CD14-positive monocyte (primary cell): ENCODE measurements around the gene PKP4. TPM values are rescaled to one million over a fixed set of nuclear protein-coding genes. Genes with fewer than 3 reads are reported as not detected.
A peak's percentile ranks its signal among the peaks of the same experiment; 100 is the strongest.

Experiments used
- DNase-seq, 3 donors: peaks; one replicate each; pipeline ENCODE4 v3.0.0-alpha.2; 2011 to 2022
- H2AFZ ChIP-seq: 2 replicates; pipeline ENCODE4 v1.6.0; 2012; ENCODE audit warnings: mild to moderate bottlenecking, low read depth, low read length, inconsistent platforms; ENCODE audit not compliant: insufficient read depth, poor library complexity, severe bottlenecking
- H3K27ac ChIP-seq, 2 donors: 1 replicate in 1 of 2; 2 replicates in 1 of 2; pipeline ENCODE4 v1.5.1; 2012 to 2013; ENCODE audit warnings: low read length in 2 of 2, control low read depth in 1 of 2, inconsistent platforms in 1 of 2, low read depth in 1 of 2, mild to moderate bottlenecking in 1 of 2
- H3K27me3 ChIP-seq, 2 donors: one replicate each; pipeline versions ENCODE4 v1.6.0 to v1.6.1; 2011 to 2013; ENCODE audit warnings: low read length in 2 of 2; ENCODE audit not compliant: control insufficient read depth in 2 of 2, insufficient read depth in 2 of 2
- H3K36me3 ChIP-seq, 2 donors: replicated peaks in 1 of 2; 1 replicate in 1 of 2; 2 replicates in 1 of 2; pipeline versions ENCODE4 v1.5.1 to v1.6.1; 2012 to 2013; ENCODE audit warnings: low read length in 2 of 2, control low read depth in 1 of 2, inconsistent platforms in 1 of 2, mild to moderate bottlenecking in 1 of 2; ENCODE audit not compliant: insufficient read depth in 2 of 2, control insufficient read depth in 1 of 2
- H3K4me1 ChIP-seq, 2 donors: 1 replicate in 1 of 2; 2 replicates in 1 of 2; pipeline versions ENCODE4 v1.5.1 to v1.6.1; 2012 to 2013; ENCODE audit warnings: low read length in 2 of 2, control low read depth in 1 of 2, inconsistent platforms in 1 of 2, mild to moderate bottlenecking in 1 of 2, moderate library complexity in 1 of 2; ENCODE audit not compliant: insufficient read depth in 2 of 2, control insufficient read depth in 1 of 2
- H3K4me2 ChIP-seq: replicated peaks from 2 replicates; pipeline ENCODE3; 2012; ENCODE audit warnings: low read length, moderate library complexity, mild to moderate bottlenecking; ENCODE audit not compliant: poor library complexity, severe bottlenecking; ENCODE audit errors: extremely low read depth
- H3K4me3 ChIP-seq, 3 experiments: fragments of 200-600 bp in 1 of 3; sonication (generic) in 1 of 3; replicated peaks in 1 of 3; 1 replicate in 2 of 3; 2 replicates in 1 of 3; pipeline ENCODE4 v1.5.1; 2011 to 2013; ENCODE audit warnings: low read length in 3 of 3, mild to moderate bottlenecking in 3 of 3, control low read depth in 2 of 3, low read depth in 2 of 3, inconsistent platforms in 1 of 3, moderate library complexity in 1 of 3
- H3K79me2 ChIP-seq: 2 replicates; pipeline ENCODE4 v1.6.0; 2012; ENCODE audit warnings: mild to moderate bottlenecking, control low read depth, inconsistent platforms, low read length, moderate library complexity; ENCODE audit not compliant: insufficient read depth
- H3K9ac ChIP-seq: 2 replicates; pipeline ENCODE4 v1.6.0; 2017; ENCODE audit warnings: low read length, mild to moderate bottlenecking; ENCODE audit not compliant: insufficient read depth, poor library complexity, severe bottlenecking
- H3K9me3 ChIP-seq, 2 donors: replicated peaks in 1 of 2; 1 replicate in 1 of 2; 2 replicates in 1 of 2; pipeline versions ENCODE4 v1.5.1 to v1.6.1; 2012 to 2013; ENCODE audit warnings: low read length in 2 of 2, control low read depth in 1 of 2; ENCODE audit not compliant: control insufficient read depth in 1 of 2, insufficient read depth in 1 of 2
- H4K20me1 ChIP-seq: 2 replicates; pipeline ENCODE4 v1.6.0; 2012; ENCODE audit warnings: mild to moderate bottlenecking, low read length, control low read depth, moderate library complexity; ENCODE audit not compliant: insufficient read depth
- H3K27ac Mint-ChIP-seq, 7 donors: one replicate each; pipeline ENCODE4 v1.8.0; 2020; ENCODE audit warnings: mild to moderate bottlenecking in 7 of 7, mixed read lengths in 7 of 7, moderate library complexity in 6 of 7, inconsistent platforms in 2 of 7
- H3K27me3 Mint-ChIP-seq, 3 donors: one replicate each; pipeline ENCODE4 v1.8.0; 2021 to 2022; ENCODE audit warnings: low read depth in 3 of 3, mild to moderate bottlenecking in 3 of 3, mixed read lengths in 3 of 3, moderate library complexity in 3 of 3, inconsistent platforms in 1 of 3
- H3K36me3 Mint-ChIP-seq, 2 donors: one replicate each; pipeline ENCODE4 v1.8.0; 2020; ENCODE audit warnings: mixed read lengths in 2 of 2, inconsistent platforms in 1 of 2, mild to moderate bottlenecking in 1 of 2
- H3K4me1 Mint-ChIP-seq: one replicate; pipeline ENCODE4 v1.8.0; 2020; ENCODE audit warnings: mild to moderate bottlenecking, mixed read lengths
- H3K4me3 Mint-ChIP-seq, 2 donors: one replicate each; pipeline ENCODE4 v1.8.0; 2020; ENCODE audit warnings: mild to moderate bottlenecking in 2 of 2, mixed read lengths in 2 of 2, moderate library complexity in 1 of 2
- H3K9me3 Mint-ChIP-seq, 7 donors: one replicate each; pipeline ENCODE4 v1.8.0; 2020 to 2022; ENCODE audit warnings: mixed read lengths in 7 of 7, mild to moderate bottlenecking in 6 of 7, moderate library complexity in 6 of 7, inconsistent platforms in 2 of 7
- CTCF ChIP-seq: fragments of 200-600 bp; IDR thresholded peaks from one replicate; pipeline ENCODE4 v1.8.0; 2022; ENCODE audit warnings: antibody characterized with exemption, mild to moderate bottlenecking
- WGBS: methylation state at CpG from one replicate; pipeline ENCODE4 v1.1.5; 2013; ENCODE audit warnings: missing lambda C conversion rate; ENCODE audit not compliant: insufficient coverage; 5-methylcytosine and 5-hydroxymethylcytosine counted together
- intact Hi-C, 2 donors: fragments of 100-400 bp; cut with micrococcal nuclease; formaldehyde crosslinking; loops; one replicate each; pipeline versions ENCODE4 v1.15.0 to v1.15.1; 2023
- polyA plus RNA-seq, 3 donors: library from polyadenylated mRNA; depleted of rRNA in 1 of 3; unstranded in 2 of 3; stranded (reverse) in 1 of 3; fragments of 300-500 nt in 2 of 3; fragments of >200 nt in 1 of 3; fragmentation: Illumina TruSeq in 2 of 3; gene quantifications; 1 replicate in 2 of 3; 2 replicates in 1 of 3; pipeline ENCODE4 v1.2.3, GENCODE V29; 2012 to 2021

The PKP4 gene
- polyA plus RNA-seq, 3 donors: 0.33 to 9.4 (median 0.73) TPM

- H3K36me3 Mint-ChIP-seq: peaks cover 5 to 6% of the 10 kb centered on the region in 2 donors
- Histone ChIP-seq H3K4me2 (no peak overlapping the region), H2AFZ (no peak overlapping the region), H3K4me3 (no peak overlapping the region), H3K79me2 (no peaks in the 10 kb centered on the region), H3K27me3 (no peaks in the 10 kb centered on the region), H3K36me3 (no peaks in the 10 kb centered on the region), H3K4me1 (no peaks in the 10 kb centered on the region), H4K20me1 (no peaks in the 10 kb centered on the region), H3K27ac (no peak overlapping the region), H3K9me3 (no peaks in the 10 kb centered on the region), H3K9ac (no peak overlapping the region)
- 94% methylated on average over 2 of the region's 2 CpGs for WGBS
- no peak overlapping the region for H3K4me3 Mint-ChIP-seq
- H3K27me3 Mint-ChIP-seq: peaks cover 0 to 2% (median 0%) of the 10 kb centered on the region in 3 donors
- peaks cover 8% of the 10 kb centered on the region for H3K4me1 Mint-ChIP-seq
- TF ChIP-seq CTCF: no peak
- intact Hi-C loops: no loop called here
- no peak for DNase-seq
- peak overlapping the region in 1 of 7 donors; percentile 65 for H3K27ac Mint-ChIP-seq
- peaks cover 0 to 2% (median 0%) of the 10 kb centered on the region in 7 donors for H3K9me3 Mint-ChIP-seq
Observed at GRCh38 chr2:158509928-158510797, 53.4 kb downstream of the PKP4 start.

- Mint-ChIP-seq H3K27me3 (peaks cover 0 to 2% (median 0%) of the 10 kb centered on the region in 3 donors), H3K27ac (no peak overlapping the region), H3K9me3 (peaks cover 0 to 2% (median 0%) of the 10 kb centered on the region in 7 donors), H3K4me3 (no peak overlapping the region), H3K4me1 (peaks cover 5% of the 10 kb centered on the region), H3K36me3 (peaks cover 5 to 6% of the 10 kb centered on the region in 2 donors)
- intact Hi-C loops: no loop called here
- TF ChIP-seq CTCF: no peak
- Histone ChIP-seq H3K4me3 (no peak overlapping the region), H3K9me3 (no peaks in the 10 kb centered on the region), H3K27me3 (no peaks in the 10 kb centered on the region), H4K20me1 (no peaks in the 10 kb centered on the region), H3K4me1 (no peaks in the 10 kb centered on the region), H3K36me3 (no peaks in the 10 kb centered on the region), H2AFZ (no peak overlapping the region), H3K9ac (no peak overlapping the region), H3K27ac (no peak overlapping the region), H3K4me2 (no peak overlapping the region), H3K79me2 (no peaks in the 10 kb centered on the region)
- no peak for DNase-seq
- no CpG with 5 or more reads among the region's 8 CpGs for WGBS
Observed at GRCh38 chr2:158510887-158511286, 54.1 kb downstream of the PKP4 start.
